Activated CD8-positive, alpha-beta memory T cell treated with anti-CD3 and anti-CD28 coated beads for 1 hour (primary cell): ENCODE results near the gene POMT1.

Experiments
- DNase-seq, 2 donors: peaks; one replicate each; pipeline ENCODE4 v3.0.0-alpha.2; 2020; ENCODE audit warnings: low read depth in 1 of 2; ENCODE audit errors: extremely low read depth in 1 of 2

POMT1 gene

DNA sequence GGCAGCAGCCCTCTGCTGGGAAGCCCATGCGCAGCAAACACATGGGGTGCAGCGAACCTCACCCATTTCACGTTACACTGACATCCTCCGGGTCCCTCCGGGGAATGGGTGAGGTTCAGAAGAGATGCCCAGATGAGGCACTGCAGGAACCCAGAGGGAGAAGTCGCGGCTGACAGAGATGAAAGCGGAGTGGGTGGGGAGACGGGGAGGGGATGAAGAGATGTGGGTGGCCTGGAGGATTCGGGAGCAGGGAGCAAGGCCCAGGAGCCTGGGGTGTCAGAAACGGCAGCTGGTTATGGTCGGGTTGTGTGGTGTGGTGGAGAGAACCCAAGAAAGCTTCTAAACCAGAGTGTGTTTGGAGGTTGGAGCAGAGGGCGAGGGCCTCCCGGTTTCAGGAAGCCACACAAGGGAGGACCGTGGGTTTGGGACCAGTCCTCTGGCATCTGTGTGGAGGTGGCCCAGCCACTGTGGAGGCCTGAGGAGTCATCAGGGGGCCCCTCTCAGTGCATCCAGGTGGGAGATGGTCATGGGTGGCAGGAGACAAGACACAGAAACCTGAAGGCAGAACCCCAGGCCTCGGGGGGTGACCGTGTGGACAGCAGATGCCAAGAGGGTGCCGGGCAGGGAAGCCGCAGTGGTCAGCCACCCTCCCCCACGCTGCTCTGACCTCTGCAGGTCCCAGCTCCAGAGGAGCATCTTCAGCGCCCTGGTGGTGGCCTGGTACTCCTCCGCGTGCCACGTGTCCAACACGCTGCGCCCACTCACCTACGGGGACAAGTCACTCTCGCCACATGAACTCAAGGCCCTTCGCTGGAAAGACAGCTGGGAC, 19.8 kb downstream of the POMT1 start:
- DNase-seq: no peak

DNA sequence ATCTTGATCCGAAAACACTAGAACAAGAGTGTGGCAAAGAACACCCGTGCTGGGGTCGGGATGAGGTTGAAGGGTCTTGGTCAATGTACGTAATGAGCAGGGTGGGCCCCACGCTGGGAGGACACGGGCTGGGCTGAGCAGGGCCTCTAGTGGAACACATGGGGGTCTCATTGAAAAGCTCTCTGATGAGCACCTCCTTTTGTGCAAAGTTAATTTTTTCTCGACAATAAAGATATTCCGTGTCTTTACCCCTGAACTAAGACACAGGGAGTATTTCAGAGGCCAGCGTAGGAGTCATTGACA, 20.3 kb downstream of the POMT1 start:
- DNase-seq: no peak

DNA sequence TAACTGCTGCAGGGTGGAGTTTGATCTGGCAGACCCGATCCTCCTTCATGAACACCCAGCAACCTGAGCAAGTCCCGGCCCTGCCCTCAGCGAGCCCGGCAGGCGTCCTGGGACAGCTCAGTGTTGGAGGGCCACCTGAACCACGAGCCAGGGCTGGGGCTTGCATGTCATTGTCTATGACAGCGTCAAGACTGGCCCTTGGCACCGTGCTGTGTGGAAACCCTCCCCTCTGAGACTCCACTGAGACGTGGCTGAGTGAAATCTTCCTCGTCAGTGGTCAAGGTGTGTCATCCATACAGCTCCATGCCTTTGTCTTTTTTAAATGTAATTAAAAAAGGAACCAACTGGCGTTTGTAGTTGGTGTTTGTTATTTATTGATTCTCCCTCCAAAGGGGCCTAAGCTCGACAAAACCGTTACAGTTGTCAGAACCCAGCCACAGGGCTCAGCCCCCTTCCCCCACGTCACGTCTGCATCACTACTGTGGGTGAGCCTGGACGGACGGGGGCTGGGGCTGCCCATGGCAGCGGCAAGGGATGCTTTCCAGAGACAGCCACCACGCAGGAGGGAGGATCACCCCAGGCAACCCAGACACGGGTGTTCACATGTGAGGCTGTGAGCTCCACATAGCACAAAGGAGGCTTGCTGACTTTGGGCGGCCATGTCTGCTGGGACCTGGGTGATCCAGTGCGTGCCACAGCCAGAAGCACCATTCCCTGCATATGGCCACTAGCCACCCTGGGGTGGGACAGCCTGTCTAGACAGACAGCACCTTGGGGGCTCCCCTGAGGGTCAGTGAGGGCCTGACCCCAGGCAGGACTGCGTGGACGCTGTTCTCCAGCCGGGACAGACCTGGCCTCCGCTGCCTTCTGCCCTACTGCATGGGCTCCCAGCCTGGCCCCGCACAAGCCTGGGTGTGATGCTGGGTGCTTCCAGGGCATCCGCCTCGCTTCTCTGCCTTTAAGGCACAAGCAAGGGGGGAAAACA, 21.0 kb downstream of the POMT1 start:
- DNase-seq: no peak

DNA sequence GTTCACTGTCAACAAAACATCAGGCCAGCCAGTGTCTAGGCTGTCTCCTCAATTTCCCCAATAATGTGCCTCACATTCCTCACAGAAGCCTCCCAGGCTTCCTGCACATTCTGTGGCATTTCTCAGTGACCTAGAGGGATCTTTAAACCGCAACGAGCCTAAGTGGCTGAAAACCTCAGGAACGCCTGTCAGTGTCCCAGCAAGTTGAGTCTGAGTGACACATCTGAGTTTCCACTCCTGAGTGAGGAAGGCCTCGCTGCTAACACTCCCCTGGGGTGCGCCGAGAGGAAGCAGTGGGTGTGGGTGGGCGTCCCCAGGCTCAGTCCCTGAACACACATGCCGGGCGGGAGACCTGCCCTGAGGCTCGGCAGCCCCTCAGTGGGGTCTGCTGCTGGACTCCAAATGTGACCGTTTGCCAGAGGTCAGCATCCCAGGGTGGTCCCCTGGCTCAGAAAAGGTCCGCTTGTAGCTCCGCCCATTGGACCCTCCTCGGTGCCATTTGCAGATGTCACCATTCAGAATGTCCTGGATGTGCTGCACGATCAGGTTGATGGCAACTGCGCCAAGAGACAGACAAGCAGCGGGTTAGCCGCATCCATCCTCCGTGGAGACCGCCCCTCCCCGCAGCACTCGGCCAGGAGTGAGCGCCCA, 22.1 kb downstream of the POMT1 start:
- no peak for DNase-seq

DNA sequence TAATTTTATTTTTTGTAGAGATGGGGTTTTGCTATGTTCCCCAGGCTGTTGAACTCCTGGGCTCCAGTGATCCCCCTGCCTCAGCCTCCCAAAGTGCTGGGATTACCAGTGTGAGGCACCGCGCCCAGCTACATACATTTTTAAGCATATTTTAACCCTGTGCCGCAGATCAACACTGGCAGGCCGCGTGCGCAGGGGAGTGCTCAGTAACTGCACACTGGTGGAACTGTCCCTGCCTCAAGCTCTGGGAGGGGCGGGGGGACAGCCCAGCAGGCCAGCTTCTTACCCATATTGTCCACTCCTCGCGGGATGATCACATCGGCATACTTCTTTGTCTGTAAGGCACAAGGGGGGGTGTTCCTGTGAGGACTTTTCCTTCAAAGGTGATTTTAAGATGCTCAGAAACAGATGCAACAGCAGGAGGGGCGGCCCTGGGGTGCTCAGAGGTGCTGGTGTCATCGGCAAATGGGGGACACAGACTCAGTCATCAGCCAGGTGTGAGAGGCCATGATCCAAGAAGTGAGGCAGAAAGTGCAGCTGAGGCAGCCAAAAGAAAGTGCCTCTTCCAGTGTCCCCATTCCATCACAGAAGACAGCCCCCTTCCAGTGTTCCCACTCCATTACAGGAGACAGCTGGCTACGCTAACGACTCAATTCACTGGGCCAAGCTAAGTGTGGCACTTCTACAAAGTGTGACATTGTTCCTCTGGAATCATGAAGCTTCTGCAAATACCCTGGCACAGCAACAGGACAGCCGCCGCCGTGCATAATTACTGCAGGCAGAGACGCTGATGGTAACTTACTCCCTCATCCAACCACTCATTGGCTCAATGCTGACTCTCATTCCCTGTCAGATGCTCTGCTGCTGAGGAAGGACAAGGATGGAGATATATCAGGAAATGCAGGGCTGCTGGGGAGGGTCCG, 23.2 kb downstream of the POMT1 start:
- no peak for DNase-seq

DNA sequence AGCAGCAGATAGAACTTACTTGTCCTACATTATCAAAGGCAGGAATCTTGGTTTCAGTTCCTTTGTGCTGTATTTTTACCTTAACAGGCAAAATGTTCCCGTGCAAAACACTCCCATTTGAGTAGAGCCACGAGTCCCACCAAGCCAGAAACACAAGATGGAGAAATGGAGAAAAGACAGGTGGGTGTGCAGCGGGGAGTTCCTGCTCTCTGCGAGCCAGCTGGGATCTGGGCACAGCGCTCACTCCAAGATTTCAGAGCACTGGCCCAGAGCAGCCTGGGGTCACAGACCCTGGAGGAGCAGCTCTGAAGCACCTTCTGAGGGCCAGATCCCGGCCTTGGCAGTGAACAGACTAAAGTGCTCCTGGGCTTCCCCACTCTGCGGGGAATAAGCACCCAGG, 25.5 kb downstream of the POMT1 start:
- DNase-seq: no peak

DNA sequence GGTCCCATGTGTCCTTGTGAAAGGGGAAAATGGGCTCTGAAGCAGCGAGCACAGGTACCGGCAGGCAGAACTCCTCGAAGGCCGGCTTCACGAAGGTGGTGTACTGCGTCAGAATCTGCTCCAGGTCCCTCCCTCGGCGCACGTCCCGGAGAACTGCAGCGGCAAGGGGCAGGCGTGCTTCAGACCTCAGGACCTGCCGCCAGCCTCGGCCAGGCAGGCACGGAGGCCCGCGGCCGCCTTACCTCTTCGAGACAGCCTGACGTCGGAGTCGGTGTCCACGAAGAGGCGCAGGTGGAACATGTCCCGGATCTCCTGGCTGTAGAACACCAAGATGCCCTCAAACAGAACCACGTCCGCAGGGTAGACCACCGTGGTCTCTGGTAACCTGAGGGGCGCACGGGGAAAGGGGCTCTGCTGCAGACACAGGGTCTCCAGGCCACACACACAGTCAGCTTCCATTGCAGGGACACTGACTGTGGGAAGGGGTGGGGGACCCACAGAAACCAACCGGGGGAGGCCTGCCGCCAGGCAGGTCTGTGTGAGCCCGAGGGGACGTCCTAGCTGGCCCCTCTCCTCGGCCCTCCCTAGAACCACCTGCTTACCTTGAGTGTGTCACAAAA, 26.3 kb downstream of the POMT1 start:
- DNase-seq: no peak

DNA sequence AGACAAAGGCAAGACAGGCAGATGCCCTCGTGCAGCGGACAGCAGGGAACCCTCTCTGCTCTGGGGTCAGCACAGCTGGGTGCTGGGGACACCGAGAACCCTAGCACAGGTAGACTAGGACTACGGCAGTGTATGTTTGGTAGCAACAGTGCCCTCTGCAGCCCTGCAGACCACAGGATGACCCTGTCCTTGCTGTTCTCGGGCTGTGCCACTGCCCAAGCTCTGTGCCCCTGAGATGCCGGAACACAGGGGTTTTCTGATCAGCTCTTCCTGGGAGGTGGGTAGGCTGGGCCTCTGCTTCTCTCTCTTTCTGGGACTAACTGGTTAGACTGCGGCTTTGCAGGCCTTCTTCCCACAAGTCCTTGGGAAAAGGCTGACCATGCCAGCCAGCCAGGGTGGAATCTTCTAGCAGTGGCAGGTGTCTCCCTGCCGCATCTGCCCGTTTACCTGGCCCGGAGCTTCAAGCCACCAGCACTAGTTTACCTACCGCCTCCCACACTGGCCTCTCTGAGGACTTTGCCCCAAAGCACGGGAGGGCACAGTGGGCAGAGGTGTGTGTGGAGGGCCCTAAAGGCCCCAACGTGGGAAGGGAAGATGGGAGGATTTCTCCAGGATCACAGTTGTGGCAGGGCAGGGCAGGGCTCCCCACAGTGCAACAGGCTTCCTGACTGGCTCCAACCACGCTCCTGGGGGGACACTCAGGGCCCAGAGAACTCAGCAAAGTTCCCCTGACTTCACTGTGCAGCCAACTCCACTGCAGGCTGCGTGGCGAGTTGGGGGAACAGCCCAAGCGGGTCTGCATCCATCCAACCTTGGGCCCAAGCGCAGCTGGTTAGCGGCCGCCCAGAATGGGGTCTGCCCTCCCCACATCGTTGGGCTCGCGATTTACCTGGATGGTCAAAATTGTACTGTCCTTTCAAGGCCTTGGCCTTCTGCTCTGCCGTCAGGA, 27.2 kb downstream of the POMT1 start:
- no peak for DNase-seq

DNA sequence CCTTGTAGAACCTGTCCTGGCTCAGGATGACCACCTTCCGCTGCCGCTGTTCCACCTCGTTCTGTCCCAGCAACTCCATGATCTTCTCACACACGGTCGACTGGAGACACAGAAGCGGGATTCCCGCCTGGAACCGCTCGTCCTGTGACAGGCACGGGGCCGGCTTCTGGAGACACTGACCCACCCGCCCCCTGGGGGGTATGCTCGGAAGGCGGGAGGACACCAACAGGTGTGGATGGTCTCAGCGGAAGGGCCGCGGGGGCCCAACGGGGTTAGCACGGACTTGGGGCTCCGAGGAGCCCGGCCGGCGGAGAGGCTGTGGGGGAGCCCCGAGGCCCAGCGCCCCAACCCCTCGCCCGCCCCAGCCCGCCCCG, 27.8 kb downstream of the POMT1 start:
- no peak for DNase-seq

DNA sequence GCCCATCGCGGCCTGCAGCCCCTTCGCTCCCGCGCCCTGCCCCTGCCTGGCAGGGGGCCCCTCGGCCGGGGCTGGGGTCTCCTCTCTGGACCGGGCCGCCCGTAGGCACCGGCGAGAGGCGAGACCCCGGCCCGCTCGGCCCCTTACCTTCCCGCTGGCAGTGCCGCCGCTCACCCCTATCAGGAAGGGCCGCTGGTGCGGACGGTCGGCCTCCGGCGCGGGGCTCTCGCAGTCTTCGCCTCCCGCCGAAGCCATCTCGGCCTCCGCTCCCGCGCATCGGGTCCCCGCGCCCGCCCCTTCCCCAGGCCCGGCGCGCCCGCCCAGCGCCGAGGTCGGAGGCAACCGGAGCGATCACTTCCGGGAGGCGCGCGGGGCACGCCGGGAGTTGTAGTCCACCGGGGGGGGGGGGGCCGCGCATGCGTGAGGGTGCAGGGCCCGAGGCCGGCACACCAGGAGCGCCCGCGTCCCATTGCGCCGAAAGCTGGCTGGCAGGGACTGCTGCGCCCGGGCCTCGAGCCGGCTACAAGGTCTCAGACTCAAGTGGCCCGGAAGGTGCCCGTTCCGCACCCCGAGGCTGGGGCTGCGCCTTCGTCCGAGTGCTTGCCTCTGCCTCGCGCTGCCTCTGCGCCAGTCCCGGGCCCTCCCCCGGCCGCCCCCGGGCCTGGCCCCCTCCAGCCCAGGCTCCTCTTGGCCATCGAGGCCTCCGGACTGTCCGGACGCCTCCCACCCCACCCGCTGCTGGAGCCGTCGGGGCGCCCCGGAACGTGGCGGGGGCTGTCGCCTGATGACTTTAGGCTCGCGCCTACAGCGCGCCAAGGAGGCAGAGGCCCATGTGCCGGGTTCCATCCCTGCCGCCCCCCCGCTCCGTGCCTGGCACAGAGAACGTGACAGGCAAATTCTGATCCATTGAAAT, 28.5 kb downstream of the POMT1 start, which contains the start of gene UCK1:
UCK1 (minus strand) TSS at position 344 of the 913 bp plus-strand sequence; CDS start at position 255, 89 bp downstream.
- peak; percentile 33 to 65 for DNase-seq

DNA sequence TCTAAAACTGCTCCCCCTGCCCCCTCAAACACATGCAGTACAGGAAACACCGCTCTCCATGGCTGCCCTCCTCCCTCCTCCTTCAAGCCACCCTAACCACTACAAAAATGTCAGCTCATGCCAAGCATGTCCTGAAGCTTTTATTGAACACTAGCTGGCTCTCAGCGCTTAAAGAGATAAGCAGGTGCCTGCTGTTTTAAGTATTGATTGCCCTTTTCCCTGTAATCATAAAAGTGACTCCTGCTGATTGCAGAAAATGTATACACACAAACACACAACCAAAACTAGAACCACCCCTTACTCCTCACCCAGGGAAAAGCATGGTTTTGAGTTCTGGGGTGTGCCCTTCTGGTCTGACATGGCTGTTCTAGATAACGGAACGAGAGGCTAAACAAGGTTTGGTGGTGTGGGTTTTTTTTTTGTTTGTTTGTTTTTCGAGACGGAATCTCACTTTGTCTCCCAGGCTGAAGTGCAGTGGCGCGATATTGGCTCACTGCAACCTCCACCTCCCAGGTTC, 32.1 kb downstream of the POMT1 start:
- no peak for DNase-seq

DNA sequence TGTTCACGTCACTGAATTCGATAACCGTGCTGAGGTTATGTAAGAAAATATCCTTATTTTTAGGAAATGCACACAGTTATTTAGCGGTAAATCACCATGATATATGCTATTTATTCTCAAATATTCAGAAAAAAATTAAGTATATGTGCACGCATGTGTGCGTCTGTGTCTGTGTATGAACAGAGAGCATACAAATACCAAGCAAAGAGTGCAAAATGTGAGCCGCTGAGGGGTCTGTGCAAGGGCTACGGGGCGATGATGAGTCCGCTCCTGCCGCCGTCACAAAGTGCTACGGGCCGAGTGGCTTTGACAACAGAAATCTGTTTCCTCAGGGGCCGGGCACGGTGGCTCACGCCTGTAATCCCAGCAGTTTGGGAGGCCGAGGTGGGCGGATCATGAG, 35.2 kb downstream of the POMT1 start:
- no peak for DNase-seq

DNA sequence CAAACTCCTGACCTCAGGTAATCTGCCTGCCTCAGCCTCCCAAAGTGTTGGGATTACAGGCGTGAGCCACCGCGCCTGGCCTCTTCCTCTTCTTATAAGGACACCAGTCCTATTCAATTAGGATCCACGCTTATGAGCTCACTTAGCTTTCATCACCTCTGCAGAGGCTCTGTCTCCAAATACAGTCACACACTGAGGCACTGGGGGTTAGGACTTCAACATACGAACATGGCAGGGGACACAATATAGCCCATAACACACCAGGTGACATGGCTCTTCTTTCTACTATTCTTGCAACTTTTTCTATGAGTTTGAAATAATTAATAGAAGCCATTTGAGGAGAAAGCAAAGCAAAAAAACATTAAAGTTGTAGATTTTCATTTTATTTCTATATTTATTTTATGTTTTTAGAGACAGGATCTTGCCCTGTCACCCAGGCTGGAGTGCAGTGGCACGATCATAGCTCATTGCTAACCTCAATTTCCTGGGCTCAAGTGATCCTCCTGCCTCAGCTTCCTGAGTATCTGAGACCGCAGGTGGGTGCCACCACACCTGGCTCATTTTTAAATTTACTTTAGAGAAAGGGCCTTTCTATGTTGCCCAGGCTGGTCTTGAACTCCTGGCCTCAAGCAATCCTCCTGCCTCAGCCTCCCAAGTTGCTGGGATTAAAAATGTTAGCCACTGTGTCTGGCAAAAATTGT, 36.7 kb downstream of the POMT1 start:
- DNase-seq: no peak

DNA sequence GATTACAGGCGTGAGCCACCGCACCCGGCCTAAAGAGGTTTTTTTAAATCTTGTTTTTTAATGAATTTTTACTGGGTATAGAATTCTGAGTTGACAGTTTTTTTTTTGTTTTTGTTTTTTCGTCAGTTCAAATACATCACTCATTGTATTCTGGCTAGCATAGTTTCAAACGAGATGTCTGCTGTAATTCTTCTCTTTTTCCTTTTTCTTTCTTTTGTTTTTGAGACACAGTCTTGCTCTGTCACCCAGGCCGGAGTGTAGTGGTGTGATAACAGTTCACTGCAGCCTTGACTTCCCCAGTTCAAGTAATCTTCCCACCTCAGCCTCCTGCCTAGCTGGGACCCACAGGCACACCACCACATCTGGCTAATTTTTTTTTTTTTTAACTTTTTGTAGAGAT, 40.4 kb downstream of the POMT1 start:
- DNase-seq: no peak

DNA sequence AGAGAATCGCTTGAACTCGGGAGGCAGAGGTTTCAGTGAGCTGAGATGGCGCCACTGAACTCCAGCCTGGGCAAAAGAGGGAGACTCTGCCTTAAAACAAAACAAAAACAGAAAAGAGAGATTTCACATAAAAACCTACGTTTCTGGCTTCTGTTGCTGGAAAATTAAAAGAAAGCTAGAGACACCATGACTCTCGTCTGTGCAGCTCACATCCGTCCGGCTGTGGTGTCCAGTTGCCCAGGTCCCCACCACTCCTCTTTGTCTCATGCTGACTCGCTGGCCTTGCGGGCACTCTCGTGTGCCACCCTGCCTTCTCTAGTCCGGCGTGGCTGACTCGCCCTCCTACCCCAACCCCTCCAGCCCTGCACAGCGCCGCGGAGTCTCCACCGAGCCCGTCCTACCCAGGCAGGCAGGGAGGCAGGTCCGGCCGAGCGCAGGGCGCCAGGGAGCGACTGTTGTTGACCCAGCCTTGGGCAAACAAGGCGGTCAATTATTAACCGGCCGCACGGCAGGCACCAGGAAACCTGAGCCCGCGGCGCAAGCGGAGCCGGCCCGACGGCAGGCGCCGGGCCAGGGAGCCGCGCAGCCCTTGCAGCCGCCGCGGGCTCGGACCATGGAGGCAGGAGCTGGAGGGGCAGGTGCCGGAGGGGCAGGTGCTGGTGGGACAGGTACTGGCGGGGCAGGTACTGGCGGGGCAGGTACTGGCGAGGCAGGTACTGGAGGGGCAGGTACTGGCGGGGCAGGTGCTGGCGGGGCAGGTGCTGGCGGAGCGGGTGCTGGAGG, 42.5 kb downstream of the POMT1 start, which contains the start of gene PRRT1B:
PRRT1B (plus strand) TSS at position 521 of the 783 bp plus-strand sequence; CDS start at position 614, 93 bp downstream.
- no peak for DNase-seq

DNA sequence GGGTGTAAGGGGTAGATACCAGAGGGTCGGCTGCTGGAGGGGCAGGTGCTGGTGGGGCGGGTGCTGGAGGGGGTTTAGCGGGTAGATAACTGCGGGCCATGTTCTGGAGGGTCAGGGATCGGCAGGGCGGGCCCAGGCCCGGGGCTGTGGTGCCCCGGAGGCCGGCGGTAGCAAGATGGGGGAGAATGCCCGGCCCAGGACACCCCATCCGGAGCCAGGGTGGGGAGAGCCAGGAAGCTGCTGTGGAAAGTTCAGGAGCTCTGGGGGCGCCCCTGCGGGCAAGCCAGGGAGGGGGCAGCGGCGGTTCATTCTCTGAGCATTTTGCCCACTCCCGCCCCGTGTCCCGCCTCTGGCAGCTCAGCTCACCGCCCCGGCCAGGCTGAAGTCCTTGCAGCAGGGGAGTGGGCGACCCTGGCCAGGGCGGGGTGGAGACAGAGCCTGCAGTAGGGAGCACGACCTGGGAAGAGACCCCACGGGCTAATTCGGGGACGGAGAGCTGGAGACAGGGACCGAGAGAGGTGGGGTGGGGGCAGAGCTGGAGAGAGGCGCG, 43.1 kb downstream of the POMT1 start:
- DNase-seq: no peak
